ENCODE measurements around the gene SUB1.
"Not testable (repeated sequence)": the region's sequence is repeated elsewhere in the genome, so short reads cannot be mapped to it uniquely, and the experiment has no call there.

- TF ChIP-seq ZFP3 (CRISPR knock-in tag; IDR thresholded peaks at IDR 0.05); ESRRG (CRISPR knock-in tag; IDR thresholded peaks at IDR 0.05); OSR1 (CRISPR knock-in tag; IDR thresholded peaks at IDR 0.05); CREB5 (CRISPR knock-in tag; IDR thresholded peaks at IDR 0.05; ENCODE audit: low read depth); ZNF70 (CRISPR knock-in tag; IDR thresholded peaks at IDR 0.05); CSRNP3 (CRISPR knock-in tag; IDR thresholded peaks at IDR 0.05); RARB (CRISPR knock-in tag; IDR thresholded peaks at IDR 0.05); PATZ1 (CRISPR knock-in tag; IDR thresholded peaks at IDR 0.05; ENCODE audit: borderline replicate concordance); POU6F1 (CRISPR knock-in tag; IDR thresholded peaks at IDR 0.05; ENCODE audit: borderline replicate concordance, low read depth); TOX (CRISPR knock-in tag; IDR thresholded peaks at IDR 0.05; ENCODE audit: borderline replicate concordance); ZFP30 (CRISPR knock-in tag; IDR thresholded peaks at IDR 0.05); ARNTL (CRISPR knock-in tag; IDR thresholded peaks at IDR 0.05; ENCODE audit: borderline replicate concordance, low read depth); ZNF565 (CRISPR knock-in tag; conservative IDR thresholded peaks at IDR 0.05; ENCODE audit: low read depth); BACH2 (CRISPR knock-in tag; IDR thresholded peaks at IDR 0.05; ENCODE audit: borderline replicate concordance): not testable (repeated sequence)
Measured at GRCh38 chr5:32537437-32538029, 47.8 kb upstream of the SUB1 start.
